OCI-LY7 (cell line): ENCODE results near the gene PSKH1.

Source experiments
- CTCF ChIP-seq: fragments of 200-600 bp; sonication (generic); conservative IDR thresholded peaks from 2 replicates; pipeline ENCODE4 v1.5.1; 2014; ENCODE audit warnings: mild to moderate bottlenecking, antibody characterized with exemption, low read length, moderate library complexity, mixed read lengths
- EZH2phosphoT487 ChIP-seq: fragments of 200-600 bp; sonication (generic); IDR thresholded peaks from 2 replicates; pipeline ENCODE4 v1.6.1; 2018; ENCODE audit warnings: low read depth, borderline replicate concordance, mild to moderate bottlenecking, mixed run types, antibody characterized with exemption, low read length, moderate library complexity, mixed read lengths

- TF ChIP-seq CTCF (no peak), EZH2phosphoT487 (no peak)
These were observed 76.4 kb downstream of the PSKH1 start for GRCh38 chr16:67969254-67970039.
